Mucosa of rectum (tissue), 2 donors: ENCODE measurements around the gene ANTXR1.

Experiments
- H3K27ac ChIP-seq, 2 donors: one replicate each; pipeline ENCODE4 v1.7.0; 2013; ENCODE audit warnings: inconsistent platforms in 2 of 2, low read depth in 2 of 2, low read length in 2 of 2
- H3K27me3 ChIP-seq, 2 donors: one replicate each; pipeline ENCODE4 v1.7.0; 2013; ENCODE audit warnings: low read length in 2 of 2; ENCODE audit not compliant: control insufficient read depth in 2 of 2, insufficient read depth in 2 of 2
- H3K36me3 ChIP-seq, 2 donors: one replicate each; pipeline ENCODE4 v1.7.0; 2013; ENCODE audit warnings: low read length in 2 of 2; ENCODE audit not compliant: control insufficient read depth in 2 of 2, insufficient read depth in 2 of 2
- H3K4me1 ChIP-seq, 2 donors: one replicate each; pipeline ENCODE4 v1.7.0; 2013; ENCODE audit warnings: low read length in 2 of 2, mild to moderate bottlenecking in 1 of 2; ENCODE audit not compliant: control insufficient read depth in 2 of 2, insufficient read depth in 2 of 2
- H3K4me3 ChIP-seq, 2 donors: one replicate each; pipeline ENCODE4 v1.7.0; 2013; ENCODE audit warnings: low read length in 2 of 2
- H3K9ac ChIP-seq, 2 donors: one replicate each; pipeline ENCODE4 v1.7.0; 2013; ENCODE audit warnings: low read length in 2 of 2, low read depth in 1 of 2, mild to moderate bottlenecking in 1 of 2
- H3K9me3 ChIP-seq, 2 donors: one replicate each; pipeline ENCODE4 v1.7.0; 2013; ENCODE audit warnings: low read length in 2 of 2; ENCODE audit not compliant: control insufficient read depth in 2 of 2
- donor health status: healthy.
- donor health status: Normal muscosa, but diverticular disease.

The ANTXR1 gene

DNA sequence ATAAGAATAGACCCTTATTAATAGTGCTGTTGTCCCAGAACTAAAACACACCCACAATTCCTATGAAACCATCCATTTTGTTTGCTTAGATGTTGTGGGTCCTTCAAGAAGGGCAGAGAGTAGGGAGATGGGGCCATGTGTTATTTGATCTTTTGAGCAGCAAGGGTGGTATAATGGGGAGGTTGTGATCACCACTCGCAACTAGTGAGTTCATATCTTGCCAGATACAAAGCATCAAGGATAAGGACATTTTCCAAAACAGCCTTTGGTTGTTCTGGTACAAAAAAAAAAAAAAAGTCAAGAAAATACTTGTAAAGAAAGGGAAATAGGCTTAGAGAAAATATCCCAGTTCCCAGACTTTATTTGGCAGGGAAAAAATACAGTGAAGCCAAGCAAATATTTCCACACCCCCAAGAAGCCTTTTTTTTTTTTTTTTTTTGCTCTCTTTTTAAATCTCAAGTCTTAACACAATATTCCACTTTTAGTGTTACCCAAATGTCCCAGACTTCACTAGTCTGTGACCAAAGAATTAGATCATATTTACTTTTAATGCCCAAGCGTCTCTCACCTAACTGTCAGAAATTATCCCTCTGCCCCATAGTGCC is 54.1 kb downstream of the ANTXR1 start:
- Histone ChIP-seq H3K27ac (peak overlapping the region in 1 of 2 donors; percentile 25), H3K4me1 (peaks cover 0 to 4% of the 10 kb centered on the region in 2 donors), H3K4me3 (no peak overlapping the region), H3K36me3 (no peaks in the 10 kb centered on the region), H3K9ac (no peak overlapping the region), H3K9me3 (no peaks in the 10 kb centered on the region), H3K27me3 (no peaks in the 10 kb centered on the region)

DNA sequence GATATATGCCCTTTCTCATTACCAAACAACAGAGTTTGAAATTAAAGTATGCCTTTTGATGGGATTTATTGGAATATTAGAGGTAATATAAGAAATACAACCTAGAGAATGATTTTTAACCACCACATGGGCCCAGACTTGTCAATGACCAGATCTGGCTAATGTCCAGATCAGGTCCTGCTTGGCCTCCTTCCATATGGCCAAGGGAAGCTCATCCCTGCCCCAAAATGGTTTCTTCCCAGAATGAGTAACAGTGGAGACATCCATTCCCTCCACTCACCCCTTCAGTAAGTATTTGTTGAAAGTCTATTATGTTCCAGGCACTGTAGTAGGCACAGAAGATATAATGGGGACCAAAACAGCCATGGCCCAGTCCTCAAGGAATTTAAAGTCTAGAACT is 54.9 kb downstream of the ANTXR1 start:
- Histone ChIP-seq H3K9me3 (no peaks in the 10 kb centered on the region), H3K4me1 (no peaks in the 10 kb centered on the region)

DNA sequence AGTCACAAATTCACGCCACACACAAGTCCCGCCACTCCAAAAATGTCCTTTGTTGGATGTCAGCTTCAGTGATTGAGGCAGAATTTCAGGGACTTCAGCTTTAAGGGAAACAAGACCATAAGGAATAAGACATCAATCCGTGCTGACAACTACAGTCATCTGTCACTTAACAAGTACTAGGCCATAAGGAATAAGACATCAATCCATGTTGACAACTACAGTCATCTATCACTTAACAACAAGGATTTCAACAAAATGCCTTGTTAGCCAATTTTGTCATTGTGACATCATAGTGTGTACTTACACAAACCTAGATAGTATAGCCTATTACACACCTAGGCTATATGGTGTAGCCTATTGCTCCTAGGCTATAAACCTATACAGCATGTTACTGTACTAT is 58.0 kb downstream of the ANTXR1 start:
- H3K9me3 ChIP-seq, result no peaks in the 10 kb centered on the region
- no peaks in the 10 kb centered on the region for H3K4me1 ChIP-seq
- H3K4me3 ChIP-seq, result no peak overlapping the region
- no peaks in the 10 kb centered on the region for H3K27me3 ChIP-seq
- H3K36me3 ChIP-seq, result no peaks in the 10 kb centered on the region
- H3K27ac ChIP-seq, result no peak overlapping the region
- no peak overlapping the region for H3K9ac ChIP-seq

More for the DNA sequence above, 54.9 kb downstream of the ANTXR1 start:
- no peak overlapping the region for H3K4me3 ChIP-seq
- H3K36me3 ChIP-seq, result no peaks in the 10 kb centered on the region
- no peak overlapping the region for H3K9ac ChIP-seq
- peak overlapping the region; percentile 25 to 27 for H3K27ac ChIP-seq
- H3K27me3 ChIP-seq, result no peaks in the 10 kb centered on the region

DNA sequence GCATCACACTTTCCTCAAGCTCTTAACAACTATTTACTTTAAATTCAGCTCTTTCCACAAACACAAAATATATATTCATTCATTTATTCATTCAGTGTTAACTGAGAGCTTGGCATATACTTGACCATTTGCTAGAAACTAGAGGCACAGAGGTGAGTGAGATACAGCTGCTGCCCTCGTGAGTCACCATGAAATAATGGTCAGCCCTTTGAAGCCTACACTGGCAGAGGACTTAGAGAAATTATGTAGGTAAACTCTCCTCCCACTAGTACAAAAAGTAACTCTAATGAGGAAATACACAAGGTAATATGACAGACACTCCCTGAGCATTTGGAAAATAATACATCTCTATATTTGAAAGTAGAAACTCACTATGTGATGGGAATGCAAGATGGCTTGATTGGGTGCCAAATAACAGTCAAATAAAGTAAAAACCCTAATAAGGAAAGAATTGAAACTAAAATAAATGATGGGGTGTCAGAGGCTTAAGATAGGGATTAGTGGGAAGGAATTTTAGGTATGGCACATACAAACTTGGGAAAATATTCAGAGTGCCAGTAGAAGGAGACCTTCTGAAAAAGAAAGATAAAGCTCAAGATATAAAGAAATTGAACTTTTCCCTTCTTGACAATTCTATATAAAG is 61.1 kb downstream of the ANTXR1 start:
- Histone ChIP-seq H3K9ac (no peak overlapping the region), H3K9me3 (no peaks in the 10 kb centered on the region), H3K27me3 (no peaks in the 10 kb centered on the region), H3K4me1 (no peaks in the 10 kb centered on the region), H3K36me3 (no peaks in the 10 kb centered on the region), H3K27ac (no peak overlapping the region), H3K4me3 (no peak overlapping the region)

DNA sequence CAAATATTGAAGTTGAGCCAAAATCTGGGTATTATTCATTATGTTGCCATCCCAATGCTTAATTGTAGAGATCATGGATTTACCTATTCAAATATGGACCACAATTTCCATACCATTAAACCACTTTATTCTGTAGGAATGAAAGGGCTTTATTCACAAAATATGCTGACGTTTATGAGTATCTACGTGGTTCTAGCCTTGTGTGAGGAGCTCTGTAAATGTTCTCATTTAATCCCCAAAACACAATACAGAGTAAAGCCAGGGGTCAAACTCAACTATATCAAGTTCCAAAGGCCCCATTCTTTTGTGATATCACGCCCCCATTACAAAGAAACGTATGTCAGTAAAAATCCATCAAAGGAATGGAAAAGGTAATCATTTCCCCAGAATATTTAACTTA is 61.9 kb downstream of the ANTXR1 start:
- no peak overlapping the region for H3K9ac ChIP-seq
- H3K27me3 ChIP-seq, result no peaks in the 10 kb centered on the region
- no peaks in the 10 kb centered on the region for H3K9me3 ChIP-seq
- H3K27ac ChIP-seq, result no peak overlapping the region
- H3K4me1 ChIP-seq, result no peaks in the 10 kb centered on the region
- no peaks in the 10 kb centered on the region for H3K36me3 ChIP-seq
- no peak overlapping the region for H3K4me3 ChIP-seq

DNA sequence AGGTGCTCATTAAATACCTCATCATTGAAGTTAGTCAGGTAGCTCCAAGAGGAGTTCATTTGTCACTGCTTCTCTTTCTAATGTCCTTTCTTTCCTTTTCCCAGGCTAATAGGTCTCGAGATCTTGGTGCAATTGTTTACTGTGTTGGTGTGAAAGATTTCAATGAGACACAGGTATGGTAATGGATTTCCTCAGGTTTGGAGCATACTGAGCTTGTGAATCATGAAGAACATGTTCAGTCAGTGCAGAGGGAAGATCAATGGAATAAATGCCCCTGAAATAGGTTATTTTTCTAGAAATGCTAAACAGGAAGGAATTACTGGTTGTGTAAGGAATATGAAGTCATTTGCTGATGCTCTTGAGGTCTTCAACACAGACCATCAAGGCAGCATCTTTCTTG is 62.5 kb downstream of the ANTXR1 start:
- Histone ChIP-seq H3K4me1 (no peaks in the 10 kb centered on the region), H3K27me3 (no peaks in the 10 kb centered on the region), H3K27ac (no peak overlapping the region), H3K36me3 (no peaks in the 10 kb centered on the region), H3K9ac (no peak overlapping the region), H3K9me3 (no peaks in the 10 kb centered on the region), H3K4me3 (no peak overlapping the region)

DNA sequence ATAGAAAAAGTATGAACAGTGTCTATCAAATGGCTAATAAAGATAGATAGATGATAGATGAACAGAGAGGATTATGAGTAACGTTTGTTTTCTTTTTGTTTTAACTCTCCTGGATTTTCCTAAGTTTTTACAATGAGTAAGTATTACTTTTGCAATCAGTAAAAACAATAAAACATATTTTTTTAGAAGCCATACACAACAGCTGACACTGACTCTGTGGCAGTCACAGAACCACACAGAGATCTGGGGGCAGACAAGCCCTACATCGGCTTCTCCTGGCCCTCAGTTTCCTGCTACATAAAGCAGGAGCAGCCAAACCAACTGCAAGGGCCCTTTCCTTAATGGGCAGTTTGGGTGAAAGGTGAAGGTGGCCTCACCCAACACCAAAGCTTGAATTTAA is 63.6 kb downstream of the ANTXR1 start:
- H3K4me3 ChIP-seq, result no peak overlapping the region
- H3K27ac ChIP-seq, result no peak overlapping the region
- H3K4me1 ChIP-seq, result no peaks in the 10 kb centered on the region
- H3K9me3 ChIP-seq, result no peaks in the 10 kb centered on the region
- no peak overlapping the region for H3K9ac ChIP-seq
- H3K36me3 ChIP-seq, result no peaks in the 10 kb centered on the region
- no peaks in the 10 kb centered on the region for H3K27me3 ChIP-seq

DNA sequence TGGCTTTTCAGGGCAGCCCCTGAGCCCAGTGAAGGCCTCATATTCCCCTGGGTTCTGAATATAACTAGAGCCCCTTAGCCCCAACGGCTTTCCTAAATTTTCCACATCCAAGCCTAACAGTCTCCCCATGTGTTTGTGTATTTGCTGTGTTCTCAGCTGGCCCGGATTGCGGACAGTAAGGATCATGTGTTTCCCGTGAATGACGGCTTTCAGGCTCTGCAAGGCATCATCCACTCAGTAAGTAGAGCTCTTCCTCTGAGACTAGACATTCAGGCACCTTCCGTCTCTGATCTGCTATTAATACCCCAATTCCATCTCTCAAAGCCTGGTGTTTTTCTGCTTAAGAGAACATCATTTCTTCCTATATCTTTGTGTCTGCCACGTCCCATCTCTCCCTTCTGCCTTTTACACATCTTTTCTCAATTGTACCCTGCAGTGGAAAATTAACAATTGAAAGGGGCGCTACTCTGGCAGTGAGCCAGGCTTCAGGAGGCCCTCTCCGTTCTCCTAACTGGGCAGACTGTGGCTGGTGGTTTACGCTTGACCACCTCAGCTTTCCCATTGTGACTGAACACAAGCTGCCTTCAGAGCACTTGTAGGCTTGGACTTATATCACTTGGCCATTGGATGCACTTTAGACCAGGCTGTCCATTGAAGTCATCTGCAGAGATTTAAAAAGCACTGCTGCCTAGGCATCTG is 64.4 kb downstream of the ANTXR1 start:
- no peak overlapping the region for H3K27ac ChIP-seq
- H3K27me3 ChIP-seq, result no peaks in the 10 kb centered on the region

DNA sequence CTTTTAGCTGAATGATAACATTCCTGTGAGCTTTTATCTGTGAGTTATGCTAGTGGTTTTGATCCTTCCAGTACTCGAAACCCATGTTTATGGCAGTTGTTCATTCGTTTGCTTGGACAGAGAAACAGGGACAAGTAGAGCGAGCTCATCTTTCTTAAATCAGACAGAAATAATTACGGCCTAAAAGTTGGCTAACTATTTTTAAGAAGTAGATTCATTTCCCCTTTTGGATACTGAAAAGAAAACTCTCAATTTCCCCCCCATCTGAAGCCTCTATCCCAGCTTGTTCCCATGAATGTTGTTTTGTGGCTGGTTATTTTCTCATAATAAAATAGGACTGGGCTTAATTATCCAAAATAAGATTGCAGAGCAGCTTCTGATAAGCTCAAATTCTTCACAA is 67.1 kb downstream of the ANTXR1 start:
- peak overlapping the region in 1 of 2 donors; percentile 43 for H3K27ac ChIP-seq
- no peak overlapping the region for H3K4me3 ChIP-seq
- H3K9me3 ChIP-seq, result no peaks in the 10 kb centered on the region
- no peak overlapping the region for H3K9ac ChIP-seq
- no peaks in the 10 kb centered on the region for H3K27me3 ChIP-seq
- no peaks in the 10 kb centered on the region for H3K36me3 ChIP-seq
- peaks cover 0 to 5% of the 10 kb centered on the region in 2 donors for H3K4me1 ChIP-seq

More for the DNA sequence above, 64.4 kb downstream of the ANTXR1 start:
- Histone ChIP-seq H3K9ac (no peak overlapping the region), H3K36me3 (no peaks in the 10 kb centered on the region), H3K4me1 (no peaks in the 10 kb centered on the region), H3K9me3 (no peaks in the 10 kb centered on the region), H3K4me3 (no peak overlapping the region)

DNA sequence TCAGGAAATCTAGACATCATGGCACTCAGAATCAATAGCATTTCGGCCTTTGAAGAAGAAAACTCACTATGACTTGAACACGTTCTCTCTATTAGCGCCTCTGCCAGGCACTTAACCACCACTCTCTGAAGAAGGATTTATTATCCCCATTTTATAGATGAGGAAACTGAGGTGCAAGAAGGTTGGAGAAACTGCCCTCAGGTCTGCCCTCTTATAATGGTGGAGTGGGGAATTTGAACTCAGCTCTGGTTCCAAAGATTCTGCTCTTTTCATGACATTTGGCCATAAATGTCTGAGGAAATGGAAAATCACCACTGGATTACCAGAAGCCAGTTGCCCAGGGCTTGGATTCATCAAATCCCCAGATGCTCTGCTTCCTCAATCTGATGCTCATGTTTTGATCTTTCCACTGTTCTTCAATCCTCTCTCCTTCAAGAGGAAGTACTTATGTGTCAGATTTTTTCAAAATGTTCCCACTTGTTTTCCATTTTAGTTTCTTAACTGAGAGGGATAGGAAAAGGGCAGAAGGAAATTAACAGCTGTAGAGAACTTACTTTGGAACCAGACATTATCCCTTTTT is 68.1 kb downstream of the ANTXR1 start:
- Histone ChIP-seq H3K9ac (no peak overlapping the region), H3K27me3 (no peaks in the 10 kb centered on the region), H3K9me3 (no peaks in the 10 kb centered on the region), H3K27ac (no peak overlapping the region), H3K36me3 (no peaks in the 10 kb centered on the region), H3K4me1 (peaks cover 0 to 5% of the 10 kb centered on the region in 2 donors), H3K4me3 (no peak overlapping the region)
